H7 (cell line): Measurements from ENCODE around the gene YIPF4. TPM values are rescaled to one million over a fixed set of nuclear protein-coding genes. Genes with fewer than 3 reads are reported as not detected.
"Not testable (repeated sequence)": the region's sequence is repeated elsewhere in the genome, so short reads cannot be mapped to it uniquely, and the experiment has no call there.

ENCODE experiments used
- DNase-seq: peaks from one replicate; pipeline ENCODE4 v3.0.0; 2012
- H3K27me3 ChIP-seq: 2 replicates; pipeline ENCODE4 v1.6.0; 2011; ENCODE audit warnings: mild to moderate bottlenecking, low read length; ENCODE audit not compliant: control insufficient read depth, insufficient read depth
- H3K36me3 ChIP-seq: replicated peaks from 2 replicates; pipeline ENCODE4 v1.5.1; 2011; ENCODE audit warnings: low read length; ENCODE audit not compliant: control insufficient read depth, insufficient read depth
- H3K4me3 ChIP-seq: 2 replicates; pipeline ENCODE4 v1.5.1; 2011; ENCODE audit warnings: low read depth, mild to moderate bottlenecking, control low read depth, low read length, moderate library complexity; ENCODE audit not compliant: insufficient read depth
- total RNA-seq: library from RNA; depleted of rRNA; stranded (reverse); fragments of >200 nt; shearing (Covaris generic); gene quantifications from 2 replicates; pipeline ENCODE4 v1.2.3, GENCODE V29; 2014

The YIPF4 gene
- total RNA-seq, 1 experiment from 2014 or later: 7.4 TPM

- Histone ChIP-seq H3K4me3 (no peak within 1 kb of the TSS), H3K36me3 (no peaks in the 10 kb centered on the region), H3K27me3 (peaks cover 1% of the 10 kb centered on the region; the same call in 1 of the 2 replicates)
- no peak for DNase-seq
These were observed 13.1 kb upstream of the YIPF4 start, which contains the start of gene NLRC4 for GRCh38 chr2:32264422-32265105. TSS of gene NLRC4 (minus strand) at chr2:32264886. CDS start at chr2:32256775, 8,111 bp downstream.

- peaks cover 1% of the 10 kb centered on the region; the same call in 1 of the 2 replicates for H3K27me3 ChIP-seq
- no peaks in the 10 kb centered on the region for H3K36me3 ChIP-seq
- no peak for DNase-seq
- no peak overlapping the region for H3K4me3 ChIP-seq
These were observed 6.6 kb upstream of the YIPF4 start for GRCh38 chr2:32271063-32271462.

GRCh38 chr2:32272279-32272678 is 5.4 kb upstream of the YIPF4 start:
- no peak overlapping the region for H3K4me3 ChIP-seq
- H3K36me3 ChIP-seq: no peaks in the 10 kb centered on the region
- H3K27me3 ChIP-seq: peaks cover 1% of the 10 kb centered on the region; the same call in 1 of the 2 replicates
- DNase-seq: no peak

- Histone ChIP-seq H3K36me3 (no peaks in the 10 kb centered on the region), H3K4me3 (no peak overlapping the region), H3K27me3 (no peaks in the 10 kb centered on the region)
- DNase-seq: no peak
These were observed 3.4 kb upstream of the YIPF4 start for GRCh38 chr2:32274289-32274688.

GRCh38 chr2:32275790-32276189 is 1.9 kb upstream of the YIPF4 start:
- H3K4me3 ChIP-seq, H3K27me3 ChIP-seq, H3K36me3 ChIP-seq, DNase-seq: not testable (repeated sequence)

GRCh38 chr2:32277363-32277673 is 386 bp upstream of the YIPF4 start:
- Histone ChIP-seq H3K4me3 (peak overlapping the region; percentile 82), H3K27me3 (no peaks in the 10 kb centered on the region), H3K36me3 (no peaks in the 10 kb centered on the region)
- DNase-seq: no peak

- DNase-seq: no peak
- Histone ChIP-seq H3K27me3 (no peaks in the 10 kb centered on the region), H3K4me3 (peak overlapping the region; percentile 82), H3K36me3 (no peaks in the 10 kb centered on the region)
These were observed 762 bp downstream of the YIPF4 start for GRCh38 chr2:32278478-32278853.

- no peak overlapping the region for H3K4me3 ChIP-seq
- H3K27me3 ChIP-seq: no peaks in the 10 kb centered on the region
- DNase-seq: no peak
- H3K36me3 ChIP-seq: no peaks in the 10 kb centered on the region
These were observed 6.6 kb downstream of the YIPF4 start for GRCh38 chr2:32284321-32284720.

- Histone ChIP-seq H3K4me3 (no peak overlapping the region), H3K27me3 (no peaks in the 10 kb centered on the region), H3K36me3 (peaks cover 1% of the 10 kb centered on the region; the same call in 1 of the 2 replicates)
- no peak for DNase-seq
These were observed 11.7 kb downstream of the YIPF4 start for GRCh38 chr2:32289165-32289999.

- H3K4me3 ChIP-seq: no peak overlapping the region
- H3K27me3 ChIP-seq: no peaks in the 10 kb centered on the region
- H3K36me3 ChIP-seq: peaks cover 1% of the 10 kb centered on the region; the same call in 1 of the 2 replicates
- DNase-seq: no peak
These were observed 12.3 kb downstream of the YIPF4 start for GRCh38 chr2:32290000-32290339.

- no peak for DNase-seq
These were observed 14.0 kb downstream of the YIPF4 start for GRCh38 chr2:32291746-32292145.

GRCh38 chr2:32293493-32293892 is 15.8 kb downstream of the YIPF4 start:
- H3K36me3 ChIP-seq, DNase-seq, H3K4me3 ChIP-seq, H3K27me3 ChIP-seq: not testable (repeated sequence)

More at GRCh38 chr2:32291746-32292145, 14.0 kb downstream of the YIPF4 start:
- peaks cover 6% of the 10 kb centered on the region for H3K36me3 ChIP-seq
- no peaks in the 10 kb centered on the region for H3K27me3 ChIP-seq
- no peak overlapping the region for H3K4me3 ChIP-seq

GRCh38 chr2:32293966-32294562 is 16.4 kb downstream of the YIPF4 start:
- not testable (repeated sequence) for H3K27me3 ChIP-seq, H3K36me3 ChIP-seq, DNase-seq

GRCh38 chr2:32310577-32310976 is 32.9 kb downstream of the YIPF4 start:
- no peaks in the 10 kb centered on the region for H3K36me3 ChIP-seq
- no peak for DNase-seq
- H3K4me3 ChIP-seq: no peak overlapping the region
- no peaks in the 10 kb centered on the region for H3K27me3 ChIP-seq

More at GRCh38 chr2:32293966-32294562, 16.4 kb downstream of the YIPF4 start:
- not testable (repeated sequence) for H3K4me3 ChIP-seq

GRCh38 chr2:32314886-32315285 is 37.2 kb downstream of the YIPF4 start:
- no peak for DNase-seq
- Histone ChIP-seq H3K4me3 (no peak overlapping the region), H3K36me3 (no peaks in the 10 kb centered on the region), H3K27me3 (no peaks in the 10 kb centered on the region)
